Spleen (tissue), 7 donors: ENCODE measurements around the gene TMEFF1.

Experiments used
- CTCF ChIP-seq, 11 experiments: fragments of 200-600 bp in 7 of 11; fragments of 450-650 bp in 4 of 11; sonication (generic) in 4 of 11; IDR thresholded peaks in 8 of 11; conservative IDR thresholded peaks in 3 of 11; 1 replicate in 7 of 11; 2 replicates in 4 of 11; pipeline versions ENCODE4 v1.4.0 to v1.8.0; 2016 to 2021; ENCODE audit warnings: antibody characterized with exemption in 11 of 11, inconsistent platforms in 4 of 11, mild to moderate bottlenecking in 1 of 11
- POLR2A ChIP-seq, 3 donors: fragments of 450-650 bp; IDR thresholded peaks; one replicate each; pipeline ENCODE4 v1.5.1; 2017; ENCODE audit warnings: antibody characterized with exemption in 3 of 3, mild to moderate bottlenecking in 1 of 3
- POLR2AphosphoS5 ChIP-seq, 3 donors: sonication (generic); formaldehyde crosslinking; IDR thresholded peaks; one replicate each; pipeline ENCODE4 v1.5.1; 2017; ENCODE audit warnings: antibody characterized with exemption in 3 of 3
- donor health status: DM: no; HTN: no; CAD: no; lungs with moderate emphysema.
- donor health status: DM: no; HTN: no; CAD: no.
- donor health status: DM: no; HTN: no; CAD: no.

GRCh38 chr9:100549048-100549447 lies 76.1 kb downstream of the TMEFF1 start:
- TF ChIP-seq CTCF (IDR thresholded peaks at IDR 0.05 in 8 of 11, conservative IDR thresholded peaks at IDR 0.05 in 3 of 11) = no peak
- no peak for TF ChIP-seq POLR2A (IDR thresholded peaks at IDR 0.05)
- peak in 1 of 3 donors; percentile 35 for TF ChIP-seq POLR2AphosphoS5 (IDR thresholded peaks at IDR 0.05)
